ENCODE data around the gene ZNF304. TPM values are rescaled to one million over a fixed set of nuclear protein-coding genes. Genes with fewer than 3 reads are reported as not detected.

ZNF304 gene
- total RNA-seq: 10 to 100 TPM in 1 of 2 donors, 1 to 10 TPM in 1; 7.2 to 12.9 TPM
- long read RNA-seq, full-length matches to known transcripts: 9 of 13 reads
- long read RNA-seq, partial matches to known transcripts: 0 of 13 reads
- long read RNA-seq, other reads (novel, unspliced or antisense): 4 of 13 reads

GRCh38 chr19:57350877-57351805, at the start of gene ZNF304:
TSS of gene ZNF304 (plus strand) at chr19:57351271. CDS start at chr19:57351665, 394 bp downstream.
- DNase-seq: peak; percentile 96
- ATAC-seq: peak; percentile 99
- intact Hi-C loops (cut with DNase I): loop anchor here in 1 of 2 donors (10.0 kb wide), 1 partner anchor 66 kb away; the partner anchor contains the start of gene ZNF460

- DNase-seq (peak; percentile 60), ATAC-seq (peak; percentile 92 to 96)
- intact Hi-C loops (cut with DNase I): no loop called here
Measured at GRCh38 chr19:57302020-57302465, 49.0 kb upstream of the ZNF304 start.

- intact Hi-C loops (cut with DNase I): no loop called here
- DNase-seq (no peak), ATAC-seq (peak in 1 of 2 donors; percentile 18)
Measured at GRCh38 chr19:57302727-57303401, 48.2 kb upstream of the ZNF304 start.

- DNase-seq: no peak
Measured at GRCh38 chr19:57305056-57305455, 46.0 kb upstream of the ZNF304 start.

GRCh38 chr19:57308514-57308913, 42.6 kb upstream of the ZNF304 start:
- DNase-seq (no peak), ATAC-seq (no peak)
- intact Hi-C loops (cut with DNase I): no loop called here

More at GRCh38 chr19:57305056-57305455, 46.0 kb upstream of the ZNF304 start:
- no peak for ATAC-seq
- intact Hi-C loops (cut with DNase I): no loop called here

- intact Hi-C loops (cut with DNase I): no loop called here
- no peak for DNase-seq
- ATAC-seq: no peak
Measured at GRCh38 chr19:57310792-57311191, 40.3 kb upstream of the ZNF304 start.

GRCh38 chr19:57314146-57314545, 36.9 kb upstream of the ZNF304 start:
- intact Hi-C loops (cut with DNase I): no loop called here
- ATAC-seq (no peak), DNase-seq (no peak)

- ATAC-seq (peak in 1 of 2 donors; percentile 27), DNase-seq (no peak)
- intact Hi-C loops (cut with DNase I): no loop called here
Measured at GRCh38 chr19:57317503-57317902, 33.6 kb upstream of the ZNF304 start.

GRCh38 chr19:57319869-57320179, 31.2 kb upstream of the ZNF304 start:
- DNase-seq (no peak), ATAC-seq (peak in 1 of 2 donors; percentile 12)
- intact Hi-C loops (cut with DNase I): loop anchor here in 1 of 2 donors (2.0 to 5.0 kb wide), 2 partner anchors 37 to 39 kb away; partner anchors contain the start of gene ZNF460

- ATAC-seq: peak; percentile 99 to 100
- DNase-seq: peak; percentile 98
- intact Hi-C loops (cut with DNase I): loop anchor here in 1 of 2 donors (2.0 to 5.0 kb wide), 2 partner anchors 37 to 40 kb away; partner anchors contain the start of gene ZNF460
Measured at GRCh38 chr19:57320180-57321084, 30.6 kb upstream of the ZNF304 start, which contains the start of gene ZNF543. TSS of gene ZNF543 (plus strand) at chr19:57320472. CDS start at chr19:57320854, 382 bp downstream.

GRCh38 chr19:57321116-57321515, 30.0 kb upstream of the ZNF304 start:
- no peak for DNase-seq
- intact Hi-C loops (cut with DNase I): loop anchor here in 1 of 2 donors (2.0 to 5.0 kb wide), 2 partner anchors 36 to 40 kb away; partner anchors contain the start of gene ZNF460
- ATAC-seq: no peak

- ATAC-seq (no peak), DNase-seq (no peak)
- intact Hi-C loops (cut with DNase I): loop anchor here in 1 of 2 donors (2.0 to 5.0 kb wide), 2 partner anchors 36 to 41 kb away; partner anchors contain the start of gene ZNF460
Measured at GRCh38 chr19:57321751-57322150, 29.3 kb upstream of the ZNF304 start.

- no peak for DNase-seq
- intact Hi-C loops (cut with DNase I): loop anchor here in 1 of 2 donors (5.0 kb wide), 1 partner anchor 32 kb away; no protein-coding TSS in a partner anchor
- no peak for ATAC-seq
Measured at GRCh38 chr19:57324992-57325391, 26.1 kb upstream of the ZNF304 start.

- no peak for DNase-seq
- intact Hi-C loops (cut with DNase I): no loop called here
- no peak for ATAC-seq
Measured at GRCh38 chr19:57327993-57328392, 23.1 kb upstream of the ZNF304 start.

- ATAC-seq (no peak), DNase-seq (no peak)
- intact Hi-C loops (cut with DNase I): no loop called here
Measured at GRCh38 chr19:57334191-57334590, 16.9 kb upstream of the ZNF304 start.

- DNase-seq: no peak
- ATAC-seq: peak; percentile 77 to 83
- intact Hi-C loops (cut with DNase I): no loop called here
Measured at GRCh38 chr19:57338877-57339276, 12.2 kb upstream of the ZNF304 start.

- intact Hi-C loops (cut with DNase I): no loop called here
- ATAC-seq: no peak
- no peak for DNase-seq
Measured at GRCh38 chr19:57342582-57342981, 8.5 kb upstream of the ZNF304 start.

GRCh38 chr19:57348136-57348535, 2.9 kb upstream of the ZNF304 start:
- DNase-seq (no peak), ATAC-seq (no peak)
- intact Hi-C loops (cut with DNase I): no loop called here

Measured in left cardiac atrium (tissue), 4 donors.